GM18507 (cell line): ENCODE data around the gene SORCS1.
"Not testable (repeated sequence)": the region's sequence is repeated elsewhere in the genome, so short reads cannot be mapped to it uniquely, and the experiment has no call there.

Experiments used
- DNase-seq: peaks from one replicate; pipeline ENCODE4 v3.0.0; 2011; ENCODE audit warnings: low read depth; ENCODE audit not compliant: insufficient read length; ENCODE audit errors: extremely low spot score
- FAIRE-seq: peaks from 2 replicates; lab custom pipeline; 2011; peaks lifted over from hg19 to GRCh38; lab: Jason Lieb, UNC

The SORCS1 gene

DNA sequence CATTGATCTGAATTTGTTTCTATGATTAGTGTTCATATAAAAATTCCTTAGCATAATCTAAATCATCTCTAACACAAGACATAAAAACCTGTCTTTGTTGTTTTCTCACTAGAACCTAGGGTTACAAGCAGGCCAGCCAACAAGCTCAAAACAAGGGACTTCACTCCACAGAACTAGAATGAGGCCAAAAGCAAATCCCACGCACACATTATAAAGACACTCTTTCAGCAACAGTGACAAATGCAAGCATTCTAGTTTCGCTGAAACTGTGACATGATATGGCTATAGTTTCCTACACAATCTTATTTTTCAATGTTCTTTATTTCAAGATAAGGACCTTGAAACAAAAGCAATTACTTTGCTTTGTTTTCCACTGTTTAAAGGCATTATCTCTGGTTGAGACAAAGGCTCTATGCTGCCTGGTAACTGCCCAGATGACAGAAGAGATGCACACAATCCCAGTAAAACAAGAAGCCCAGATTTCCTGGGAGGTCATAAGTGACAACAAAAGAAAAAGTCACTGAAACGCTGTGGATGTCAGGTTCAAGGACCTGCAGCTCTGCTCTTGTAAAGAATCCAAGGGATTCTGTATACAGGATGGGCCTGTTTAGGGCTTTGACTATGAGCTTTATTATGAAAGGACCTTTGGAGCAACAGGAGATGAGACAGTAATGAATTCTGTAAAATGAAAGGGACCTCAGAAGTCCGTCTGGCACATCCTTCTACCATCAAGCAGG, 105.3 kb downstream of the SORCS1 start:
- DNase-seq (no peak), FAIRE-seq (no peak)

DNA sequence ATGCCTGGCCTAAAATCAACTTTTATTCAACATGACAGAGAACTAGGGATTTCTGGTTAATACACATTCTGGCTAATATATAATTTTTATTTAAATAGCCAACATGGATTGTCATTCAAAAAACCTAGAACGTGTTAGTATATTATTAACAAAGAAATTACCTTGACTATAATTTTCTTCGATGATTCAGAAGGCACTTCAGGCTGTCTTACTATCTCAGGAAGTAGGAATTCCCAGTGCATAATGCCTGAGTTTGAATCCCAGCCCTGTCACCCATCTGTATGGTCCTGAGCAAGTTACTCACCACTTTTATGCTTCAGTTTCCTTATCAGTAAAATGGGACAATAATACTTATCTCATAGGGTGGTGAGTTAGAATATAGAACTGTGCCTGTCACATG, 106.2 kb downstream of the SORCS1 start:
- FAIRE-seq (no peak), DNase-seq (no peak)

DNA sequence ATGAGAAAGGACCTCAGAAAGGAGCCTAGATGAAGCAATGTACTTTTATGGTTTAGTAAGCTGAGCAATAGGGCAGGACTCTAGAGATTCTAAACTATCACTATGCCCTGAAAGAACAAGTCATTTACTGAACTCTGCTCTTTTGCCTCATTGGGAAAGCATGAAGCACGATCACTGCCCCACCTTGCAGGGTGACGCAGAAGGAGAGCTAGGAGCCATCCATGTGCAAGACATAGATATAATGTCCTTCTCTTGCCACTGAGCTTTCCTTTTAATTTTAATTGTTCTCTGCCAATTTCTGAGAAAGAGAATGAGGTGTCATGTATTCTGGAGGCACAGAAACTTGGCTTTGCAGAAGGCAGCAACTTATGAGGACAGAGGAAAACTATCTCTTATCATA, 108.3 kb downstream of the SORCS1 start:
- FAIRE-seq = no peak
- DNase-seq = no peak

DNA sequence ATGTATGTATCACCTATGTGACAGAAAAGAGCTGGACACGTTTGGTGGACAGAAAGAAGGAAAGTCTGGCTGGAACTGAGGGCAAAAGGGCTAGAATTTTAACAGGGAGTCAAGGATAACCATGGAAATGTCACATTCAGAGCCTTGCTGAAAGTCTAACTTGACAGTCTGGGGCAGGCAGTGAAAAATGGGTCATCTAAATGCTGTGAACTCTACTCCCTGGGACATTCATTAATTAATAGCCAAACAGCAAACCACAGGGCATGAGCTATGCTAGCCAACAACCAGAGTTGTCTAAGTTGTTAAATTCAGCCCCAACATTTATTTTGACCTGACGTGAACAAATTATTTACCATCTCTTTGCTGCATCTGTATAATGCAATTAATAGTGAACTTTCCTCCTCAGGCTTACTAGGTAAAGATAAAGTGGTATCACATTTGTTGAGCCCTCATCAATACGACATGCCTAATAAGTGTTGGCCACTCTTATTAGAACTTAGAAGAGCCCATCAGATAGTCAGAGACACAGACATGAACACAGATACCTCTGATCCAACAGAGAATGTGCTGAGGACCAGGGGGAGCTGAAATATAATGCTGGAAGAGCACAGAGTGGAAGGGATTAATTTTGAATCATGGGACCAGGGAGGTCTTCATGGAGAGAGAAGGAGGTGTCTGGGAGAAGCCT, 109.9 kb downstream of the SORCS1 start:
- DNase-seq = no peak
- FAIRE-seq = no peak

DNA sequence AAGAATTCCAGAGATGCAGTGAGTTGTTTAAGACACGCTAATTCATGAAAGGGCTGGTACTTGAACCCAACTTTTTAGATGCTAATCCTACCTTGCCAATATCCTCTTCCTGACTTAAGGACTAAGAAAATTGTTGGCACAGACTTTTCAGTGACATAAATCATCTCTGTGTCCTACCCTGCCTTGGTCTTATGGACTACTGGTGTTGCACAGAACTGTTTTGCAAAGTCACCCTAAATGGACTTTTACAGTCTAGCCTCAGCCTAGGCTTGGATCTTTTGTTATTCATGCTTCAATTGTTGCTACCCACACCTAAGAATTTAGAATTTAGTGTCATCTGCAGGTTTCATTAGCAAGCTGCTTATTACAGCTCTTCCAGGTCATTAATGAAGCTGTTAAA, 112.7 kb downstream of the SORCS1 start:
- FAIRE-seq (no peak), DNase-seq (no peak)

DNA sequence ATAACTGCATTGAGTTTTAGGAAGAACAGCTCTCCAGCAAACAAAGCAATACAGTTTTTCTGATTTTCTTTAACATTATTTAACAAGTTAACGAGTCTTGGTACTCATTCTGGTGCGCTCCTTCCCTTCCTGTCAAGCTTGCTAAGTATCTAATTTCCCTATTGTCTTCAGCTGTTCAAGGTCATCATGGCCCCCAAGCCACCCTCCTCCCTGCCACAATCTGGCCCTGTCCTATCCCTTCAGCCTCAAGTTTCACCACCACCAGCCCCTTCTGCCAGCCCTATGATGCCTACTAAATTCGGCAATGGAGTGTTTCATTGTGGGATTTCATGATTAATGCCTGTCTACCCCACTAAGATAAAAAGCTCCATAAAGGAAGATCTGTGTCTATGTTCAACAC, 121.0 kb downstream of the SORCS1 start:
- DNase-seq (no peak), FAIRE-seq (no peak)

DNA sequence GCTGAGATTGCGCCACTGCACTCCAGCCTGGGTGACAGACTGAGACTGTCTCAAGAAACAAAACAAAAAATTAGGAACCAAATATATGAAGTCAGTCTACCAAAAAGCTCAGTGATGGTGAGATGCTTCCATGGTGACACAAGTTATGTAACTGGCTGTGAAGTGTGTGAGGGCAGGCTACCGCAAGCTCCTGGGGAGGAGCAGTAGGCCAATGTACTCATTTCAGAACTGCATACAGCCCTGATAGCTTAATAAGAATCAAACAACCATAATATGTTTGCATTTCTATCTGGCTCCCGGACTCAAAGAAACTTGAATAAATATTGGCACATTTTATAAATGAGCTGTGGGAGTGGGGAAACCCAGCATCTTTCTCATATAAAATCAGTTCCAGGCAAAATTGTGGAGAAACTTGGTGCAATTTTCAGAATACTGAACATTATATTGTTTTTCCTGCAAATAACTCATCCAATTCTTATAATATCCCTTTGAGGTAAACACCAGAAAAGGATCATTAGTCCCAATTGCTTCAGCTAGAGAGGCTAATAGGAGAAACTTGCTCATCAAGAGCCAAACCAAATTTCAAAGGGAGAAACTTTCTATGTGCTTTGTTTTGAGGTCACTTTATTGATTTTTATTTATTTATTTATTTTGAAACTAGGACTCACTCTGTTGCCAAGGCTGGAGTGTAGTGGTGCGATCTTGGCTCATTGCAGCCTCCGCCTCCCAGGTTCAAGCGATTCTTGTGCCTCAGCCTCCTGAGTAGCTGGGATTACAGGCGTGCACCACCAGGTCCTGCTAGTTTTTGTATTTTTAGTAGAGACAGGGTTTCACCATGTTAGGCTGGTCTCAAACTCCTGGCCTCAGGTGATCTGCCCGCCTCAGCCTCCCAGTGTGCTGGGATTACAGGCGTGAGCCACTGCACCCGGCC, 127.0 kb downstream of the SORCS1 start:
- no peak for DNase-seq
- FAIRE-seq = no peak

DNA sequence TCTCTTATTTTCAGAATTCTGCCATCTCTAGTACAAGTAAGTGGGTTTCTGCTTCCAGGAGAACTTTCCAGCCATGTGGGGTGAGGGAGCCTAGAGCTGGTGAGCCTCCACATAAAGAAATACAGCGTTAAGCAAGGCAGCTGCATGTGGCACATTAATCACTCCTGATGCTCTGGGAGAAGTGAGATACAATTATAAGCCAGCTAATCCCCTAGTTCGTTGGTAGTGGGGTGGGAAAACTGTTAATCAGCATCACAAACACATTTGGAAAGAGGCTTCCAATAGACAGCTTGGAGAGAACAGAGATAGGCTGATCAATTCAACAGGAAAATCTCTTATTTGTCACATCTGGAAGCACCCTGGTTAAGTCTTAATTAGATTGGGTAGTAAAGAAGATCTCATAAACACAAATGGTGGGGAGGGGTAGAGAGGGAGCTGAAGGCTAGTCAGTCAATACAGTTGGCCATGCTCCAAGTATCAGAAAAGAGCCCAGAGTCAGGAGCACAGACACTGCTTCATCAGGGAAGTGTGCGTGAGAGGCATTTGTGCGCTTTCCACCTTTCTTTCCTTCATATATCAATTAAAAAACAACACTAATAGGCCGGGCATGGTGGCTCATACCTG, 130.6 kb downstream of the SORCS1 start:
- FAIRE-seq (no peak), DNase-seq (no peak)

DNA sequence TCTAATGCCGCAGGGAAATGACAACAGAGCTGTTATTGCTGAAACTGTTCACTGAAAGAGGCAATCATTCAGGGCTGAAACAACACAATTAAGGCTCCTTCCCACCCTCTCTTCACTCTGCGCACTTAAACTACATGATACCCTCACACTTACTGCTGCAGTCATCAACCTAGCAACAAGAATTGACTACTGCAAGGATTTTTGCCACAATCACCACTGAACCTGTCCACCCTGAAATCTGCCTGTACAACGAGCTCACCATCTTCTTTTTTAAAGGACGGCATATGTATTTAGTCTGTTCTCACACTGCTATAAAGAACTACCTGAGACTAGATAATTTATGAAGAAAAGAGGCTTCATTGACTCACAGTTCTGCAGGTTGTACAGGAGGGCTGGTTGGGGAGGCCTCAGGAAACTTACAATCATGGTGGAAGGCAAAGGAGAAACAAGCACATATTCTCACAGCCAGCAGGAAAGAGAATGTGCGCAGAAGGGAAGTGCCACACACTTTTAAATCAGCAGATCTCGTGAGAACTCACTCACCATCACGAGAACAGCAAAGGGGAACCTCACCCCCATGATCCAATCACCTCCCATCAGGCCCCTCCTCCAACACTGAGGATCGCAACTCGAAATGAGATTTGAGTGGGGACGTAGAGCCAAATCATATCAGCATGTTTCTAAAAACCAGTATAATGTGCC, 131.7 kb downstream of the SORCS1 start:
- no peak for FAIRE-seq

DNA sequence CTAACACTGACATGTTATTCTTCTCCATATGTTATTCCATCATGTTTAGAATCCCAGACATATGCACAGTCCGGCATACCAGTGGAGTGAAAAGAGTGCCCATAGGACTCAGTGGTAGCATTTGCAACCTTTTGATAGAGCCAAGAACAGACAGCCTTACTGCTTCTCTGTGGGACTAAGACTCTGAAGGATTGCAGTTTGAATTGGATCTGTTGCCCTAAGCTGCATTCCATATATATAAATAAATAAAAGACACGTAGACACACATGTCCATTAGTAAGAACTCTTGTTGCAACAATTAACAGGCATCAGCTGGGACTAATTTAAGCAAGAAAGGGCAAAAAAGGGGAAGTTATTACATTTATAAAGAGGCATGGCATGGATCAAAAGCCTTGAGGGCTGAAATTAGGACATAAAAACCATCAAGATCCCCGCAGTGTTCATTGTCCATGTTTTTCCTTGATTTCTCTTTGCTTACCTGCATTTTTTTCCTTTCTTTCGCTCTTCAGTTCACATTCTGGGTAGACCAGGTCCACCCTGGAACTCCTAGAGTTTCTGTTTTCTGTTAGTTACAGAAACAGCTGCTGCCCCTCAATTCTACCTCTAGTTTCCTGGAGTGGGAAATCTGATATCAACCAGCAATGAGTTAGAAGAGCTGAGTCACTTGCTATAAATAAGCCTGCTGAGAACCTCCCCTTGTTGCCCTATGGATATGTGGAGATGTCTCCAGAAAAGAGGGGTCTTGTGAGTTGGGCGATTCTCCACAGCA, 132.4 kb downstream of the SORCS1 start:
- DNase-seq = no peak
- no peak for FAIRE-seq

More for the DNA sequence above, 131.7 kb downstream of the SORCS1 start:
- no peak for DNase-seq

DNA sequence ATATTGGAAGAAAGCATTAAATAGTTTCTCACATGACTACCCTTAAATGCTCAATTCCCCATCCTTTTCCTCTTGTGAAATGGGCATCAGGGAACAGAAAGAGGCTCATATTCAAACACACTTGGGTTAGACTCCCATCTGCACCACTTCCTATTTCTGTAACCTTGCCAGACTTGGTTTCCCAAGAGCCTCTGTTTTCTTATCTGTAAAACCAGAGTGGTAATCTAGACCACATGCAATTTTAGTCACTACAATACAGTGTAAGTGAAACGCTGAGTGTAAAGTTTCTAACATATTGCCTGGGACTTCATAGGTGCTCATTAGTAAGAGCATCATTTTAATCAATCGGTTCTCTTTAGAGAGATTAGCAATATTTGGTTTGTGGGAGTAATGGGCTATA, 136.3 kb downstream of the SORCS1 start:
- DNase-seq (no peak), FAIRE-seq (no peak)

DNA sequence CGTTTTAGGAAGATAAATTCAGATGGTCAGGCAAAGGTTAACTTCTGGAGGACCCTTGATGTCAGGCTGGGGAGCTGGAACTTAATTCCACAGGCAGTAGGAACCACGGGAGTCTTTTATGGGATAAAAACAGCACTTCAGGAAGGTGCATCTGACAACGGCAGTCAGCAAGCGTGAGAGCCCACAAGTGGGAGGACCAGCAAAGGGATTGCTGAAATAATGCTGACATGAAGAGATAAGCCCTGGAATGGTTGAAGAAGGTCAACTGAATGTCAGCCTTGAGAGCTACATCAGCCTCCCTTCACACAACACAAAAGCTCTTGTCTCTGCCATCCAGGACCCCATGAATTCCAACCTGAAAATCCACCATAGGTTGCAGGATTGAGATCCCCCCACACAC, 138.8 kb downstream of the SORCS1 start:
- DNase-seq (no peak), FAIRE-seq (no peak)

DNA sequence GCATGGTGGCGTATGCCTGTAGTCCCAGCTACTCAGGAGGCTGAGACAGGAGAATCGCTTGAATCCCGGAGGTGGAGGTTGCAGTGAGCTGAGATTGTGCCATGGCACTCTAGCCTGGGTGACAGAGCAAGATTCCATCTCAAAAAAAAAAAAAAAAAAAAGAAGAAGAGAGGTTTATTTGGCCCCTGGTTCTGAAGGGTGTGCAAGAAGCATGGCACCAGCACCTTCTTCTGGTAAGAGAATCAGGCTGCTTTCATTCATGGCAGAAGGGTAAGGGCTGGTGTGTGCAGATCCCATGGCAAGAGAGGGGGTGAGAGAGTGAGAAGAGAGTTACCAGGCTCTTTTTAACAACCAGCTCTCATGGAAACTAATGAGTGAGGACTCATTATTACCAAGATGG, 140.5 kb downstream of the SORCS1 start:
- not testable (repeated sequence) for DNase-seq, FAIRE-seq

DNA sequence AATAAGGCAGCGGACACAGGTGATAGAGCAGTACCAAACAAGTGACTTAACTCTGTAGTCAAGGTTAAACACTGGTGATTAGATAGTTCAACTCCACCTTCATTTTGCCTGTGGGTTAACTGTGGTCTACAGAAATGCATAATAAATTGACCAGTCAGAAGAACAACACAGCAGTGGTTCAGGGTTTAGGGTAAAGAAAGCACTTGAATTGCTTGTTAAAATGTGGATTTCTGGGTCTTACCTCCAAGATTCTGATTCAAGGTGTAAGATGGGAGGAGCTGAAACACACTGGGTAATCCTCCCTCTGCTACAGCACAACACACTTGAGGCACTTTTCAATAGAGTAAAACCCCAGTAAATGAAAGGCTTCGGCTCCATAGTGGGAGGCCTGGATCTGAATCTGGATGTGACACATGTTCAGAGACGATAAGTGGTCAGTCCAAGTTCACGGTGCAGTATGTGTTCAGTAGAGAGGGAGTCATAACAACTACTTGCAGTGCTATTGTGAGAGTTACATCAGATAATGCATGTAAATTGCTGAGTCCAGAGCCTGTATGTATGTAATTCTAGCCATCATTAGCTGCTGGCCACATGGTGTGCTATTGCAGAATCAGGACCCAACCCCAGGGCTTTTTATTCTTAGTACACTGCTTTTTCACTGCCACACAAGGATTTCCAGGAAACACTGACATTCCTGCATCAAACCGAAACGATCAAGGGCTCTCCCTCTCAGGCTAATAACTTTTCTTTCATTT, 141.7 kb downstream of the SORCS1 start:
- FAIRE-seq (no peak), DNase-seq (no peak)

DNA sequence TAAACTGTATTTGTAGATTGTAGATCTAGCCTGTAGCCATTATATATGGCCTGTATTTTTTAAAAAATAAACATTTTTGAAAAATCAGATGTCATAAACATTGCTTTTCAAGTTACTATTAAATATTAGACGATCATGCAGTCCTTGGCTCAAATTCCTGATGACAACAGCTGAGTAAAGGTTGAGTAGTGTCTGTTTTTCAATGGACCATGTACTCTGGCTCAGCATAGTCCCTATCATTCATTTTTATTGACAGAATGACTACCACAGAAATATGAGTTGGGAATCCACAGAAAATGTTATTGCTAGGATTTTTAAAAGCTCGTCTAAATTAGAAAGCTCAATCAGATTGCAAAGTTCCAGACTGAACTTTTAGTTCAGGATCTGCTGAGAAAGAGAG, 145.4 kb downstream of the SORCS1 start:
- DNase-seq = no peak

DNA sequence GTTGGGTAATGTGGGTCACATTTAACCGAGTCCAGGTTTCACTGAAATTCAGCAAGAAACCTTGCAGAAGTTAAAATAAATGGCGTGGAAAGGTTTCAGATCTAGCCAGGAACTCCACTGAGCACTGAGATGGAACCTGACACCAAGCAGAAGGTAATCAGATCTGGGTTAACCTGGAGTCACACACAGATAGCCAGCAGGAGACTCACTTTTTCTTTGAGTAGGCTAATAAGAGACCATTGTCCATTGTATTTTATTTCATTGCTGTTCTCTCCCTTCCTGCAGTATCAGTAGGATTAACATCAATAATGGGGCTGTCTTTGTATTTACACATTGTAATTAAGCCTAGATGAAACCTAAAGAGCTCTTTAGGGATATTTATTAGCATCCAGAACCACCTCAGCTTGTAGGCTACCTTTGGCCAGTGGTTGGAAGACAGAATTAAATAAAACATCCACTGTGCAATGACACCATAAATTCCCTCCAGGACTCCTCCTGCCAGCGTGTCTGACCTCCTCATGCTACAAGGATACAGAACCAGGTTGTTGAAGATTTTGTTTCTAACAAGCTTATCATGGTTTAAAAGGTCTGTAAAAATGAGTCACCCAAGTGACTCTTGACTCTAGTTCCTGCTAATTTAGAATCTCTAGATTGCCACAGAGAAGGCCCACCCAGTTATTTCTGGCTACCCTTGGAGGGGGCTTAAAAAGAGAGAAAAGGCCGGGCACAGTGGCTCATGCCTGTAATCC, 151.1 kb downstream of the SORCS1 start:
- DNase-seq (no peak), FAIRE-seq (no peak)

More for the DNA sequence above, 145.4 kb downstream of the SORCS1 start:
- FAIRE-seq = no peak

DNA sequence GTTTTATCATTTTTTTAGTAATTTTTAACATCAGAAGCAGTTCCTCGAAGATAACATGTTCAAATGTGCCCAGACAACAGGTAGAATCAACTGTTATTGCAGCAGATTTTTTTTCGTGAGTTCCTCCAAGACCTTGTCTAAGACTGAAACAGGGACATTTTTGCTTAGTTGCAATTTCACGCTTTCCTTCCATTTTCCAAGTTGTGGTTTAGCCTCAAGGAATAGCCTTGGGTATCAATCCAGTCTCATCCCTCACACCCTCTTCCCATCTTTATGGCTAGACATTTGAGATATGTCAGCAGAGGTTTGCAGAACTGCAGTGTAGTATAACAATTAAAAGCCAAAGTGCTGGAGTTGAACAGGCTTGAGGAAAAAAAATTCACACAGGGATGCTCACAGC, 152.5 kb downstream of the SORCS1 start:
- DNase-seq (no peak), FAIRE-seq (no peak)
